H1 (cell line): ENCODE data around the gene OBI1.

Experiments
- CHD1 ChIP-seq: IDR thresholded peaks from 2 replicates; pipeline ENCODE4 v1.6.1; 2012; ENCODE audit warnings: low read depth, low read length, improper control_type of control experiment
- CTCF ChIP-seq, 3 experiments: IDR thresholded peaks; 1 replicate in 2 of 3; 2 replicates in 1 of 3; pipeline versions ENCODE4 v1.5.1 to v1.6.1; 2011; ENCODE audit warnings: low read length in 3 of 3, mild to moderate bottlenecking in 3 of 3, inconsistent platforms in 2 of 3, low read depth in 1 of 3, moderate library complexity in 1 of 3; ENCODE audit not compliant: insufficient read depth in 1 of 3; ENCODE audit errors: control extremely low read depth in 1 of 3
- EGR1 ChIP-seq: IDR thresholded peaks from 2 replicates; pipeline ENCODE4 v1.6.1; 2011; ENCODE audit warnings: low read depth, low read length, borderline replicate concordance
- EZH2 ChIP-seq: fragments of 200-600 bp; sonication (generic); IDR thresholded peaks from 2 replicates; pipeline ENCODE4 v1.7.1; 2012; ENCODE audit warnings: low read depth, mild to moderate bottlenecking, moderate library complexity, low read length, inconsistent platforms; ENCODE audit not compliant: severe bottlenecking
- KDM5A ChIP-seq: fragments of 200-600 bp; IDR thresholded peaks from 2 replicates; pipeline ENCODE4 v1.7.1; 2012; ENCODE audit warnings: mild to moderate bottlenecking, low read length, inconsistent platforms, mixed read lengths
- MAX ChIP-seq: IDR thresholded peaks from 2 replicates; pipeline ENCODE4 v1.6.1; 2012; ENCODE audit warnings: inconsistent platforms
- POLR2AphosphoS5 ChIP-seq: IDR thresholded peaks from 2 replicates; pipeline ENCODE4 v1.6.1; 2011; ENCODE audit warnings: low read depth, low read length
- SIN3A ChIP-seq, 2 experiments: IDR thresholded peaks in 1 of 2; conservative IDR thresholded peaks in 1 of 2; 2 replicates each; pipeline ENCODE4 v1.6.1; 2011 to 2012; ENCODE audit warnings: low read length in 2 of 2, improper control_type of control experiment in 1 of 2, low read depth in 1 of 2, mild to moderate bottlenecking in 1 of 2

- TF ChIP-seq CTCF (IDR thresholded peaks at IDR 0.05; ENCODE audit: control extremely low read depth in 1 of 3, insufficient read depth in 1 of 3, low read depth in 1 of 3, low read length in 3 of 3) (no peak), SIN3A (conservative IDR thresholded peaks at IDR 0.05 in 1 of 2, IDR thresholded peaks at IDR 0.05 in 1 of 2; ENCODE audit: low read depth in 1 of 2, low read length in 2 of 2) (no peak), CHD1 (no peak), EZH2 (no peak), EGR1 (no peak), POLR2AphosphoS5 (no peak), MAX (no peak), KDM5A (no peak)
These were observed 20.7 kb downstream of the OBI1 start for GRCh38 chr13:78638216-78638615.
